ENCODE data around the gene PRKX.
"Not testable (repeated sequence)": the region's sequence is repeated elsewhere in the genome, so short reads cannot be mapped to it uniquely, and the experiment has no call there.

The PRKX gene

GRCh38 chrX:3576886-3577501, 136.5 kb downstream of the PRKX start:
- no peak overlapping the region for H3K27ac ChIP-seq (ENCODE audit: low read depth, low read length)
- no peak overlapping the region for H3K4me3 ChIP-seq (ENCODE audit: low read length)
- no peaks in the 10 kb centered on the region for H4K20me1 ChIP-seq (ENCODE audit: control insufficient read depth, insufficient read depth, low read depth, low read length)
- H3K27me3 ChIP-seq (ENCODE audit: control insufficient read depth, low read length) = no peaks in the 10 kb centered on the region
- TF ChIP-seq EZH2phosphoT487 (IDR thresholded peaks at IDR 0.05; ENCODE audit: borderline replicate concordance, low read length) (no peak), CTCF (IDR thresholded peaks at IDR 0.05; ENCODE audit: low read depth, low read length, poor library complexity, severe bottlenecking) (no peak)
- H3K79me2 ChIP-seq (ENCODE audit: control insufficient read depth, low read length) = no peaks in the 10 kb centered on the region
- H3K4me2 ChIP-seq (ENCODE audit: low read length) = no peak overlapping the region
- no peaks in the 10 kb centered on the region for H3K9me3 ChIP-seq (ENCODE audit: control insufficient read depth, insufficient read depth, low read length)
- H3F3A ChIP-seq (ENCODE audit: control insufficient read depth, insufficient read depth) = no peaks in the 10 kb centered on the region
- H3K36me3 ChIP-seq (ENCODE audit: control insufficient read depth, low read length) = no peaks in the 10 kb centered on the region
- H3K4me1 ChIP-seq (ENCODE audit: control insufficient read depth, low read length) = no peaks in the 10 kb centered on the region
- H3K9me2 ChIP-seq (replicated peaks; ENCODE audit: control insufficient read depth, low read length) = no peaks in the 10 kb centered on the region

- no peaks in the 10 kb centered on the region for H3K4me1 ChIP-seq (ENCODE audit: control insufficient read depth, low read length)
- no peaks in the 10 kb centered on the region for H3F3A ChIP-seq (ENCODE audit: control insufficient read depth, insufficient read depth)
- no peaks in the 10 kb centered on the region for H3K27me3 ChIP-seq (ENCODE audit: control insufficient read depth, low read length)
- no peaks in the 10 kb centered on the region for H4K20me1 ChIP-seq (ENCODE audit: control insufficient read depth, insufficient read depth, low read depth, low read length)
- H3K4me3 ChIP-seq (ENCODE audit: low read length) = no peak overlapping the region
- H3K9me3 ChIP-seq (ENCODE audit: control insufficient read depth, insufficient read depth, low read length) = no peaks in the 10 kb centered on the region
- H3K9me2 ChIP-seq (replicated peaks; ENCODE audit: control insufficient read depth, low read length) = no peaks in the 10 kb centered on the region
- TF ChIP-seq CTCF (IDR thresholded peaks at IDR 0.05; ENCODE audit: low read depth, low read length, poor library complexity, severe bottlenecking) (no peak), EZH2phosphoT487 (IDR thresholded peaks at IDR 0.05; ENCODE audit: borderline replicate concordance, low read length) (no peak)
- H3K79me2 ChIP-seq (ENCODE audit: control insufficient read depth, low read length) = no peaks in the 10 kb centered on the region
- H3K27ac ChIP-seq (ENCODE audit: low read depth, low read length) = no peak overlapping the region
- H3K4me2 ChIP-seq (ENCODE audit: low read length) = no peak overlapping the region
- no peaks in the 10 kb centered on the region for H3K36me3 ChIP-seq (ENCODE audit: control insufficient read depth, low read length)
These were observed 145.8 kb downstream of the PRKX start for GRCh38 chrX:3567686-3568085.

GRCh38 chrX:3563451-3563850, 150.0 kb downstream of the PRKX start:
- H3K36me3 ChIP-seq (ENCODE audit: control insufficient read depth, low read length) = no peaks in the 10 kb centered on the region
- no peak overlapping the region for H3K4me3 ChIP-seq (ENCODE audit: low read length)
- no peaks in the 10 kb centered on the region for H3K9me3 ChIP-seq (ENCODE audit: control insufficient read depth, insufficient read depth, low read length)
- H3K79me2 ChIP-seq (ENCODE audit: control insufficient read depth, low read length) = no peaks in the 10 kb centered on the region
- no peaks in the 10 kb centered on the region for H3F3A ChIP-seq (ENCODE audit: control insufficient read depth, insufficient read depth)
- no peak for TF ChIP-seq EZH2phosphoT487 (IDR thresholded peaks at IDR 0.05; ENCODE audit: borderline replicate concordance, low read length)
- TF ChIP-seq CTCF (IDR thresholded peaks at IDR 0.05; ENCODE audit: low read depth, low read length, poor library complexity, severe bottlenecking) = no peak
- no peaks in the 10 kb centered on the region for H3K4me1 ChIP-seq (ENCODE audit: control insufficient read depth, low read length)
- H3K27me3 ChIP-seq (ENCODE audit: control insufficient read depth, low read length) = no peaks in the 10 kb centered on the region
- H3K4me2 ChIP-seq (ENCODE audit: low read length) = no peak overlapping the region
- H3K9me2 ChIP-seq (replicated peaks; ENCODE audit: control insufficient read depth, low read length) = no peaks in the 10 kb centered on the region
- H4K20me1 ChIP-seq (ENCODE audit: control insufficient read depth, insufficient read depth, low read depth, low read length) = no peaks in the 10 kb centered on the region
- no peak overlapping the region for H3K27ac ChIP-seq (ENCODE audit: low read depth, low read length)

GRCh38 chrX:3560010-3560409, 153.4 kb downstream of the PRKX start:
- H3K4me2 ChIP-seq (ENCODE audit: low read length); H3K79me2 ChIP-seq (ENCODE audit: control insufficient read depth, low read length); H3K9me2 ChIP-seq (replicated peaks; ENCODE audit: control insufficient read depth, low read length); H4K20me1 ChIP-seq (ENCODE audit: control insufficient read depth, insufficient read depth, low read depth, low read length); H3K27me3 ChIP-seq (ENCODE audit: control insufficient read depth, low read length); H3K4me1 ChIP-seq (ENCODE audit: control insufficient read depth, low read length); H3K36me3 ChIP-seq (ENCODE audit: control insufficient read depth, low read length); H3K9me3 ChIP-seq (ENCODE audit: control insufficient read depth, insufficient read depth, low read length); H3F3A ChIP-seq (ENCODE audit: control insufficient read depth, insufficient read depth); H3K27ac ChIP-seq (ENCODE audit: low read depth, low read length); H3K4me3 ChIP-seq (ENCODE audit: low read length): not testable (repeated sequence)

Measured in DOHH2 (cell line).